Fibroblast of lung (primary cell): ENCODE measurements around the gene U2AF2. TPM values are rescaled to one million over a fixed set of nuclear protein-coding genes. Genes with fewer than 3 reads are reported as not detected.

Experiments used
- DNase-seq, 2 donors: peaks; one replicate each; pipeline versions ENCODE4 v3.0.0 to v3.0.0-alpha.2; 2010; ENCODE audit warnings: low read depth in 2 of 2
- H2AFZ ChIP-seq: 2 replicates; pipeline ENCODE4 v1.5.1; 2012; ENCODE audit warnings: low read length, control low read depth, inconsistent platforms
- H3K27ac ChIP-seq: 2 replicates; pipeline ENCODE4 v1.5.1; 2011; ENCODE audit warnings: low read length, control low read depth; ENCODE audit not compliant: insufficient read depth
- H3K27me3 ChIP-seq: 2 replicates; pipeline ENCODE4 v1.5.1; 2011; ENCODE audit warnings: mild to moderate bottlenecking, low read length; ENCODE audit not compliant: control insufficient read depth, insufficient read depth
- H3K36me3 ChIP-seq: 2 replicates; pipeline ENCODE4 v1.5.1; 2011; ENCODE audit warnings: low read length; ENCODE audit not compliant: control insufficient read depth, insufficient read depth
- H3K4me1 ChIP-seq: 2 replicates; pipeline ENCODE4 v1.5.1; 2011; ENCODE audit warnings: low read length; ENCODE audit not compliant: control insufficient read depth, insufficient read depth; ENCODE audit errors: extremely low read depth
- H3K4me2 ChIP-seq: 2 replicates; pipeline ENCODE4 v1.5.1; 2011; ENCODE audit warnings: low read length, control low read depth; ENCODE audit not compliant: insufficient read depth; ENCODE audit errors: extremely low read depth
- H3K4me3 ChIP-seq, 4 experiments: fragments of 200-600 bp in 1 of 4; sonication (generic) in 1 of 4; replicated peaks in 1 of 4; 2 replicates each; pipeline ENCODE4 v1.5.1; 2011 to 2016; ENCODE audit warnings: low read length in 4 of 4, low read depth in 3 of 4, mild to moderate bottlenecking in 3 of 4, control low read depth in 2 of 4, inconsistent platforms in 1 of 4, mixed read lengths in 1 of 4; ENCODE audit not compliant: insufficient read depth in 1 of 4; ENCODE audit errors: control extremely low read depth in 1 of 4
- H3K79me2 ChIP-seq: 2 replicates; pipeline ENCODE4 v1.5.1; 2012; ENCODE audit warnings: mild to moderate bottlenecking, low read length, inconsistent platforms; ENCODE audit not compliant: control insufficient read depth, insufficient read depth
- H3K9ac ChIP-seq: 2 replicates; pipeline ENCODE4 v1.5.1; 2011; ENCODE audit warnings: mild to moderate bottlenecking, low read length, control low read depth; ENCODE audit not compliant: insufficient read depth
- H3K9me3 ChIP-seq: 2 replicates; pipeline ENCODE4 v1.5.1; 2012; ENCODE audit warnings: low read depth, low read length; ENCODE audit not compliant: control insufficient read depth, insufficient read depth
- H4K20me1 ChIP-seq: 2 replicates; pipeline ENCODE4 v1.5.1; 2011; ENCODE audit warnings: low read length; ENCODE audit not compliant: control insufficient read depth, insufficient read depth; ENCODE audit errors: extremely low read depth
- CTCF ChIP-seq, 2 donors: IDR thresholded peaks in 1 of 2; conservative IDR thresholded peaks in 1 of 2; 1 replicate in 1 of 2; 2 replicates in 1 of 2; pipeline ENCODE4 v1.5.1; 2011 to 2012; ENCODE audit warnings: low read length in 2 of 2, control low read depth in 1 of 2, inconsistent platforms in 1 of 2, low read depth in 1 of 2, mild to moderate bottlenecking in 1 of 2
- EZH2 ChIP-seq: IDR thresholded peaks from 2 replicates; pipeline ENCODE4 v1.5.1; 2012; ENCODE audit warnings: low read length, control low read depth, mild to moderate bottlenecking; ENCODE audit errors: missing control alignments
- polyA plus RNA-seq, 2 donors: library from polyadenylated mRNA; depleted of rRNA in 1 of 2; stranded (reverse) in 1 of 2; unstranded in 1 of 2; fragments of >200 nt; gene quantifications; 2 replicates each; pipeline ENCODE4 v1.2.1, GENCODE V29; 2011 to 2012; ENCODE audit warnings: missing spikeins in 1 of 2
- total RNA-seq: library from RNA; depleted of rRNA; stranded (reverse); fragments of >200 nt; gene quantifications from 2 replicates; pipeline ENCODE4 v1.2.1, GENCODE V29; 2014

Gene U2AF2
- total and polyA plus RNA-seq, 2 donors (not counting 1 experiment from before 2014, with no cell fraction given) = 53.5 to 84.1 TPM

- Histone ChIP-seq H3K4me1 (no peaks in the 10 kb centered on the region), H3K79me2 (no peaks in the 10 kb centered on the region), H3K4me2 (no peak overlapping the region), H3K27me3 (no peaks in the 10 kb centered on the region), H3K4me3 (no peak overlapping the region), H3K27ac (no peak overlapping the region), H4K20me1 (no peaks in the 10 kb centered on the region), H3K9ac (no peak overlapping the region), H3K36me3 (peaks cover 28% of the 10 kb centered on the region), H2AFZ (no peak overlapping the region), H3K9me3 (no peaks in the 10 kb centered on the region)
- TF ChIP-seq CTCF (conservative IDR thresholded peaks at IDR 0.05 in 1 of 2, IDR thresholded peaks at IDR 0.05 in 1 of 2; ENCODE audit: low read depth in 1 of 2, low read length in 2 of 2) (no peak), EZH2 (no peak)
- no peak for DNase-seq
Observed at GRCh38 chr19:55693336-55693974, 38.6 kb downstream of the U2AF2 start.

- H3K9me3 ChIP-seq = no peaks in the 10 kb centered on the region
- H4K20me1 ChIP-seq = no peaks in the 10 kb centered on the region
- H3K36me3 ChIP-seq = peaks cover 28% of the 10 kb centered on the region
- H3K4me3 ChIP-seq = no peak overlapping the region
- no peak overlapping the region for H3K27ac ChIP-seq
- H3K27me3 ChIP-seq = no peaks in the 10 kb centered on the region
- DNase-seq = no peak
- no peaks in the 10 kb centered on the region for H3K4me1 ChIP-seq
- no peak overlapping the region for H3K4me2 ChIP-seq
- H3K79me2 ChIP-seq = no peaks in the 10 kb centered on the region
- no peak for TF ChIP-seq EZH2
- no peak for TF ChIP-seq CTCF (conservative IDR thresholded peaks at IDR 0.05 in 1 of 2, IDR thresholded peaks at IDR 0.05 in 1 of 2; ENCODE audit: low read depth in 1 of 2, low read length in 2 of 2)
- H3K9ac ChIP-seq = no peak overlapping the region
- no peak overlapping the region for H2AFZ ChIP-seq
Observed at GRCh38 chr19:55694241-55694655, 39.4 kb downstream of the U2AF2 start.

GRCh38 chr19:55694656-55695491, 40.0 kb downstream of the U2AF2 start:
- DNase-seq = no peak
- no peak for TF ChIP-seq EZH2
- TF ChIP-seq CTCF (conservative IDR thresholded peaks at IDR 0.05 in 1 of 2, IDR thresholded peaks at IDR 0.05 in 1 of 2; ENCODE audit: low read depth in 1 of 2, low read length in 2 of 2) = no peak
- Histone ChIP-seq H3K4me1 (no peaks in the 10 kb centered on the region), H3K4me3 (no peak overlapping the region), H3K36me3 (peaks cover 24% of the 10 kb centered on the region), H3K79me2 (no peaks in the 10 kb centered on the region), H2AFZ (no peak overlapping the region), H3K9ac (no peak overlapping the region), H3K27me3 (no peaks in the 10 kb centered on the region), H3K9me3 (no peaks in the 10 kb centered on the region), H3K4me2 (no peak overlapping the region), H3K27ac (no peak overlapping the region), H4K20me1 (no peaks in the 10 kb centered on the region)
